ENCODE data around the gene TMEM132D.

The TMEM132D gene

DNA sequence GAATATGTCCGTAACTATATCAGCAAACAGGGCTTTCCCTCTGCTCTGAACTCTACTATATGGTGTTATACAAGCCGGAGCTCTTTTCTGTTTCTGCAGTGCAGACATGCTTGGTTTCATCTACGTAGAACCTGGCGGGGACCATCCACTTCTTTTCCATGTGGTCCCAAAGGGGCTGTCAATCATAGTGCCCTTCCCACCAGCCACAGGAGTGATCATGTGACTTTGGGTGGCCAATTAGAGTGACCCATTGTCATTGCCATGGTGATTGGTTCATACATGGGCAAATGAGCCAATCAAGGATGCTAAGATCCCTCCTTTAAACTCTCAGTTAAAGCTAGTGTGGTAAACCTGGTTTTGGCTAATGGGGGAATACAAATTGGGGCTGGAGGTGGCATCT is 281.3 kb downstream of the TMEM132D start:
- WGBS, result 91% methylated on average over 4 of the region's 4 CpGs
- Histone ChIP-seq H3K23ac (ENCODE audit: low read length in 2 of 2) (no peak overlapping the region), H2BK5ac (ENCODE audit: low read depth, low read length, poor library complexity, severe bottlenecking) (no peak overlapping the region), H2AFZ (ENCODE audit: low read depth, low read length) (no peak overlapping the region), H4K8ac (ENCODE audit: low read length) (no peak overlapping the region), H3K27me3 (ENCODE audit: control insufficient read depth in 1 of 2, insufficient read depth in 1 of 2, low read length in 2 of 2) (no peaks in the 10 kb centered on the region), H2BK12ac (ENCODE audit: low read length in 2 of 2) (no peak overlapping the region), H3K4me3 (ENCODE audit: insufficient read depth in 1 of 2, low read depth in 1 of 2, low read length in 2 of 2) (no peak overlapping the region), H3K9me3 (ENCODE audit: control insufficient read depth, low read length) (peaks cover 18% of the 10 kb centered on the region), H3K4me2 (ENCODE audit: low read length, poor library complexity, severe bottlenecking) (no peak overlapping the region), H4K91ac (ENCODE audit: low read length) (no peak overlapping the region), H3K27ac (ENCODE audit: low read length, poor library complexity, severe bottlenecking) (no peak overlapping the region), H3K9ac (ENCODE audit: low read length) (no peak overlapping the region), H3K18ac (ENCODE audit: low read depth in 1 of 2, low read length in 2 of 2) (no peak overlapping the region), H2AK5ac (ENCODE audit: low read length, severe bottlenecking) (no peak overlapping the region), H3K14ac (ENCODE audit: low read length in 2 of 2) (no peak overlapping the region), H2BK120ac (ENCODE audit: low read depth, low read length) (no peak overlapping the region), H3K79me1 (replicated peaks; ENCODE audit: low read length, poor library complexity, severe bottlenecking) (no peaks in the 10 kb centered on the region), H3K36me3 (ENCODE audit: control insufficient read depth in 1 of 2, insufficient read depth in 2 of 2, low read depth in 1 of 2, low read length in 2 of 2) (no peaks in the 10 kb centered on the region), H3K4me1 (ENCODE audit: control insufficient read depth, insufficient read depth, low read depth, low read length) (no peaks in the 10 kb centered on the region), H2BK15ac (ENCODE audit: low read depth, poor library complexity, severe bottlenecking) (no peak overlapping the region), H3K4ac (ENCODE audit: low read depth in 1 of 2, low read length in 2 of 2) (no peak overlapping the region)
- no peak for DNase-seq

DNA sequence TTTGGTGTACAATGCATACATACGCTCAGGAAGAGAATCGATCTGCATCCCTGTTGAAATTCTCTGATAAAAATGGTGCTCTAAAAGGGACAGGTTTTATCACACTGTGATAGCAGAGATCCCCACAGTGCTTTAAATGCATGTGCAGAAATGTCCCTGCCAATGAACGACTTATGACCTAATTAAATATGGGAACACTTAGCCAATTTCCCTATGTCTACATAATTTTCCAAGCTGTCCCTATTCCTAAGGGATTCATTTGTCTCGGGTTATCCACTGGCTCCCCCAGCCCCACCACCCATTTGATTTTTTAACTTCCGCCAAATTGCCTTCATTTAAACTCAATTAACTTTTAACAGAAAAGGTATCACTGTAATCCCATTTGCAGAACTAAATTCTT is 284.6 kb downstream of the TMEM132D start:
- Histone ChIP-seq H2BK15ac (ENCODE audit: low read depth, poor library complexity, severe bottlenecking) (no peak overlapping the region), H3K9ac (ENCODE audit: low read length) (no peak overlapping the region), H2AFZ (ENCODE audit: low read depth, low read length) (no peak overlapping the region), H2AK5ac (ENCODE audit: low read length, severe bottlenecking) (no peak overlapping the region), H3K79me1 (replicated peaks; ENCODE audit: low read length, poor library complexity, severe bottlenecking) (no peaks in the 10 kb centered on the region), H3K4ac (ENCODE audit: low read depth in 1 of 2, low read length in 2 of 2) (no peak overlapping the region), H2BK120ac (ENCODE audit: low read depth, low read length) (no peak overlapping the region), H3K4me2 (ENCODE audit: low read length, poor library complexity, severe bottlenecking) (no peak overlapping the region), H4K91ac (ENCODE audit: low read length) (no peak overlapping the region), H2BK12ac (ENCODE audit: low read length in 2 of 2) (no peak overlapping the region), H3K14ac (ENCODE audit: low read length in 2 of 2) (no peak overlapping the region), H3K23ac (ENCODE audit: low read length in 2 of 2) (no peak overlapping the region), H3K27ac (ENCODE audit: low read length, poor library complexity, severe bottlenecking) (no peak overlapping the region), H3K27me3 (ENCODE audit: control insufficient read depth in 1 of 2, insufficient read depth in 1 of 2, low read length in 2 of 2) (no peaks in the 10 kb centered on the region), H3K9me3 (ENCODE audit: control insufficient read depth, low read length) (peaks cover 14% of the 10 kb centered on the region), H4K8ac (ENCODE audit: low read length) (no peak overlapping the region), H2BK5ac (ENCODE audit: low read depth, low read length, poor library complexity, severe bottlenecking) (no peak overlapping the region), H3K4me1 (ENCODE audit: control insufficient read depth, insufficient read depth, low read depth, low read length) (no peaks in the 10 kb centered on the region), H3K18ac (ENCODE audit: low read depth in 1 of 2, low read length in 2 of 2) (no peak overlapping the region), H3K36me3 (ENCODE audit: control insufficient read depth in 1 of 2, insufficient read depth in 2 of 2, low read depth in 1 of 2, low read length in 2 of 2) (no peaks in the 10 kb centered on the region), H3K4me3 (ENCODE audit: insufficient read depth in 1 of 2, low read depth in 1 of 2, low read length in 2 of 2) (no peak overlapping the region)
- no peak for DNase-seq
- 79% methylated on average over 5 of the region's 5 CpGs for WGBS

DNA sequence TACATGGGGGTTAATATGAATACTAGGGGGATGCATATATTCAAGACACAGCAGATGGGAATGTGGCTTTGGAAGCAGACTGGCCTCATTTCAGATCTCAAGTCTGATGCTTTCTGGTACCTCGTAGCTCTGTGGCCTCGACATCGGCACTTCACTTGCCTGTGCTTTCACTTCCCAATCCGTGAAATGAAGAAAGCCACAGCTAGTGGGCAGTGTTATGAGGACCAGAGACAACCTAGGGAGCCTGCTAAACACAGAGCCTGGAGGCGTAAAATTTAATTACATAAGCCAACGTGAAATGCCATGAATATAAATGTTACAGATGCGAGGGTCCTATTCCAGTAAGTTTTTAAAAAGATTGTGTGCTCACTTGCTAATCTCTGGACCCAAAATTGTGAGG is 286.0 kb downstream of the TMEM132D start:
- Histone ChIP-seq H2BK120ac (ENCODE audit: low read depth, low read length) (no peak overlapping the region), H3K4me2 (ENCODE audit: low read length, poor library complexity, severe bottlenecking) (no peak overlapping the region), H3K14ac (ENCODE audit: low read length in 2 of 2) (no peak overlapping the region), H4K91ac (ENCODE audit: low read length) (no peak overlapping the region), H3K36me3 (ENCODE audit: control insufficient read depth in 1 of 2, insufficient read depth in 2 of 2, low read depth in 1 of 2, low read length in 2 of 2) (no peaks in the 10 kb centered on the region), H3K27ac (ENCODE audit: low read length, poor library complexity, severe bottlenecking) (no peak overlapping the region), H2BK12ac (ENCODE audit: low read length in 2 of 2) (no peak overlapping the region), H2AK5ac (ENCODE audit: low read length, severe bottlenecking) (no peak overlapping the region), H3K79me1 (replicated peaks; ENCODE audit: low read length, poor library complexity, severe bottlenecking) (no peaks in the 10 kb centered on the region), H3K9me3 (ENCODE audit: control insufficient read depth, low read length) (peaks cover 10% of the 10 kb centered on the region), H4K8ac (ENCODE audit: low read length) (no peak overlapping the region), H3K18ac (ENCODE audit: low read depth in 1 of 2, low read length in 2 of 2) (no peak overlapping the region), H3K4ac (ENCODE audit: low read depth in 1 of 2, low read length in 2 of 2) (no peak overlapping the region), H3K9ac (ENCODE audit: low read length) (no peak overlapping the region), H2AFZ (ENCODE audit: low read depth, low read length) (no peak overlapping the region), H3K4me3 (ENCODE audit: insufficient read depth in 1 of 2, low read depth in 1 of 2, low read length in 2 of 2) (no peak overlapping the region), H3K4me1 (ENCODE audit: control insufficient read depth, insufficient read depth, low read depth, low read length) (no peaks in the 10 kb centered on the region), H2BK15ac (ENCODE audit: low read depth, poor library complexity, severe bottlenecking) (no peak overlapping the region), H3K27me3 (ENCODE audit: control insufficient read depth in 1 of 2, insufficient read depth in 1 of 2, low read length in 2 of 2) (no peaks in the 10 kb centered on the region), H3K23ac (ENCODE audit: low read length in 2 of 2) (no peak overlapping the region), H2BK5ac (ENCODE audit: low read depth, low read length, poor library complexity, severe bottlenecking) (no peak overlapping the region)
- WGBS, result 80% methylated on average over 7 of the region's 7 CpGs
- no peak for DNase-seq

DNA sequence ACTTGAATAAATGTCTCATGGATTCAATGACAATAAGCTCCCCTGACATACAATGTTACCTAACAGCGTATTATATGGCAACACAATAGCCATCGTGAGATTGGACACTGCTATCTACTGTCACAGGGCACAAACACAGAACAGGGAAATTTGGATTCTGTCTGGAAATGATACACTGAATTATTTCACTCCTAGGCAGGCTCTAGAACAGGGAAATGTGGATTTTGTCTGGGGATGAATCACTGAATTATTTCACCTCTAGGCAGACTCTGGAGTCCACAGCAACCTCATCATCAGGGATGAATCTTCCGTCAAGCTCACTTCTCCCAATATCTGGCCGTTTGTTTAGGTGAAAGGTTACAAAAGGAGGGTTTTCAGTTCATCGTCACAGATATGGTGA is 288.8 kb downstream of the TMEM132D start:
- Histone ChIP-seq H2AFZ (ENCODE audit: low read depth, low read length) (no peak overlapping the region), H2BK5ac (ENCODE audit: low read depth, low read length, poor library complexity, severe bottlenecking) (no peak overlapping the region), H3K9me3 (ENCODE audit: control insufficient read depth, low read length) (peaks cover 10% of the 10 kb centered on the region), H3K4me3 (ENCODE audit: insufficient read depth in 1 of 2, low read depth in 1 of 2, low read length in 2 of 2) (no peak overlapping the region), H3K23ac (ENCODE audit: low read length in 2 of 2) (no peak overlapping the region), H2BK12ac (ENCODE audit: low read length in 2 of 2) (no peak overlapping the region), H3K4ac (ENCODE audit: low read depth in 1 of 2, low read length in 2 of 2) (no peak overlapping the region), H2BK15ac (ENCODE audit: low read depth, poor library complexity, severe bottlenecking) (no peak overlapping the region), H3K36me3 (ENCODE audit: control insufficient read depth in 1 of 2, insufficient read depth in 2 of 2, low read depth in 1 of 2, low read length in 2 of 2) (no peaks in the 10 kb centered on the region), H3K4me1 (ENCODE audit: control insufficient read depth, insufficient read depth, low read depth, low read length) (no peaks in the 10 kb centered on the region), H4K91ac (ENCODE audit: low read length) (no peak overlapping the region), H3K79me1 (replicated peaks; ENCODE audit: low read length, poor library complexity, severe bottlenecking) (no peaks in the 10 kb centered on the region), H3K14ac (ENCODE audit: low read length in 2 of 2) (no peak overlapping the region), H2AK5ac (ENCODE audit: low read length, severe bottlenecking) (no peak overlapping the region), H3K27me3 (ENCODE audit: control insufficient read depth in 1 of 2, insufficient read depth in 1 of 2, low read length in 2 of 2) (no peaks in the 10 kb centered on the region), H3K4me2 (ENCODE audit: low read length, poor library complexity, severe bottlenecking) (no peak overlapping the region), H2BK120ac (ENCODE audit: low read depth, low read length) (no peak overlapping the region), H3K18ac (ENCODE audit: low read depth in 1 of 2, low read length in 2 of 2) (no peak overlapping the region), H3K27ac (ENCODE audit: low read length, poor library complexity, severe bottlenecking) (peak overlapping the region; percentile 75), H4K8ac (ENCODE audit: low read length) (no peak overlapping the region), H3K9ac (ENCODE audit: low read length) (no peak overlapping the region)
- 90% methylated on average over 2 of the region's 5 CpGs for WGBS
- DNase-seq, result no peak

Measured in mesenchymal stem cell (in vitro differentiated cells and primary cell).